Retinal pigment epithelial cell (primary cell): ENCODE results near the gene CNST.

ENCODE experiments used
- DNase-seq: peaks from one replicate; pipeline ENCODE4 v3.0.0-alpha.2; 2010; ENCODE audit warnings: low read depth
- H3K4me3 ChIP-seq: 2 replicates; pipeline ENCODE4 v1.5.1; 2011; ENCODE audit warnings: mild to moderate bottlenecking, low read length, control low read depth, moderate library complexity
- TF ChIP-seq, protein P1 (sequence below): conservative IDR thresholded peaks from 2 replicates; pipeline ENCODE4 v1.5.1; 2011; ENCODE audit warnings: low read depth, low read length, control low read depth, inconsistent platforms

Gene CNST, protein sequence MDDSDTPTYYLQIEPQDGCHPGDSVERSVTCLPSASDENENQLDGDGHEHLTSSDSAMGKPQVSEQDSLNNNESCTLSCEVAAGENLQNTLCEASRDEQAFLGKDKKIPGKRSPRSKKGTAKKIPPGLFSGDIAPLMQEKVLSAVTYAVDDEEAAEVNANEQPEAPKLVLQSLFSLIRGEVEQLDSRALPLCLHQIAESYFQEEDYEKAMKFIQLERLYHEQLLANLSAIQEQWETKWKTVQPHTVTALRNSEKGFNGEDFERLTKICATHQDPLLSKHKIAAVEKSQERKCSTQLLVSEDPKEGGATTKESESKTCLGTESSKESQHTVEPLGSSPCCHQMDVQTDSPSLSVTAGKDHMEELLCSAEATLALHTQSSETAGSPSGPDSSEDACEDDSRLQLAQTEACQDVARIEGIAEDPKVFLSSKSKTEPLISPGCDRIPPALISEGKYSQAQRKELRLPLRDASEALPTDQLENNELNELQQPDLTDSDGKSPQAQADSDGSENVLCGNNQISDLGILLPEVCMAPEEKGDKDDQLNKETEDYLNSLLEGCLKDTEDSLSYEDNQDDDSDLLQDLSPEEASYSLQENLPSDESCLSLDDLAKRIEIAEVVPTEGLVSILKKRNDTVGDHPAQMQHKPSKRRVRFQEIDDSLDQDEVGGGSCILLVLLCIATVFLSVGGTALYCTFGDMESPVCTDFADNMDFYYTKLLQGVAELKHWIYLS

DNA sequence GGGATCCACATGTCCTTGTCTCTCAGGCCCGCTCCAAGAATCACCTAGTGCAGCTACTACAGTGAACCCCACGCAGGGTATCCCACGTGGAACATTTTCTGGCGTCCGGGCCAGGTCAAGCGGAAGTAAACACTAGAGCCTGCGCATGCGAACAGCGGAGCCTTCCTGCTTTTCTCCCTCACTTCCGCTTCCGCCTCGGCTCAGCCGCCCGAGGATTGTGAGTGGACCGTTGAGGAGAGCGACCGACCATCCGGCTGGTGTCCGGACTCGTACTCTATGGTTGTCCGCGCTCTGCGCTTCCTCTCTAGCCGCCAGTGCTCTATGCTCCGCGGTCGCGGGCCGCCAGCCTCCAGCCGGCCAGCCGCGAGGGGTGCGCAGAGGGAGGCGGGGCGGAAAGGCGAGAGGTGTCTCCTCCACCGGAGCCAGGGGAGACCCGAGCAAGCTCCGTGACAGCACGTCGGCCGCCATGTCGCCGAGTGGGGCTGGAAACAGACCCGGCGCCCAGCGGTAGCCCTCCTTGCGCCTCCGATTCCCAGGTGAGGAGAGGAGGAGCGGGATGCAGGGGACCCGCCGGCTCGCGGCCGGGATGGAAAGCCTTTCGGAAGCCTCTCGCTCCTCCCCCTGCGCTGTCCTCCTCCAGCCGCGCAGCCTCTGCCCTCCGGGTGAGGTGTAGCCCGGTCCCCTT is at the start of gene CNST, which contains the start of gene TFB2M:
Gene CNST, plus strand, starts transcription at position 329 of the 685 bp plus-strand sequence. CDS start 25,107 bp downstream, outside the sequence.
Gene TFB2M, minus strand, starts transcription at position 134 of the 685 bp plus-strand sequence. Its CDS starts 123 bp downstream, at position 11.
- H3K4me3 ChIP-seq: peak within 1 kb of the TSS; percentile 95
- TF ChIP-seq, protein P1, sequence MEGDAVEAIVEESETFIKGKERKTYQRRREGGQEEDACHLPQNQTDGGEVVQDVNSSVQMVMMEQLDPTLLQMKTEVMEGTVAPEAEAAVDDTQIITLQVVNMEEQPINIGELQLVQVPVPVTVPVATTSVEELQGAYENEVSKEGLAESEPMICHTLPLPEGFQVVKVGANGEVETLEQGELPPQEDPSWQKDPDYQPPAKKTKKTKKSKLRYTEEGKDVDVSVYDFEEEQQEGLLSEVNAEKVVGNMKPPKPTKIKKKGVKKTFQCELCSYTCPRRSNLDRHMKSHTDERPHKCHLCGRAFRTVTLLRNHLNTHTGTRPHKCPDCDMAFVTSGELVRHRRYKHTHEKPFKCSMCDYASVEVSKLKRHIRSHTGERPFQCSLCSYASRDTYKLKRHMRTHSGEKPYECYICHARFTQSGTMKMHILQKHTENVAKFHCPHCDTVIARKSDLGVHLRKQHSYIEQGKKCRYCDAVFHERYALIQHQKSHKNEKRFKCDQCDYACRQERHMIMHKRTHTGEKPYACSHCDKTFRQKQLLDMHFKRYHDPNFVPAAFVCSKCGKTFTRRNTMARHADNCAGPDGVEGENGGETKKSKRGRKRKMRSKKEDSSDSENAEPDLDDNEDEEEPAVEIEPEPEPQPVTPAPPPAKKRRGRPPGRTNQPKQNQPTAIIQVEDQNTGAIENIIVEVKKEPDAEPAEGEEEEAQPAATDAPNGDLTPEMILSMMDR: no peak
- DNase-seq: peak; percentile 96

DNA sequence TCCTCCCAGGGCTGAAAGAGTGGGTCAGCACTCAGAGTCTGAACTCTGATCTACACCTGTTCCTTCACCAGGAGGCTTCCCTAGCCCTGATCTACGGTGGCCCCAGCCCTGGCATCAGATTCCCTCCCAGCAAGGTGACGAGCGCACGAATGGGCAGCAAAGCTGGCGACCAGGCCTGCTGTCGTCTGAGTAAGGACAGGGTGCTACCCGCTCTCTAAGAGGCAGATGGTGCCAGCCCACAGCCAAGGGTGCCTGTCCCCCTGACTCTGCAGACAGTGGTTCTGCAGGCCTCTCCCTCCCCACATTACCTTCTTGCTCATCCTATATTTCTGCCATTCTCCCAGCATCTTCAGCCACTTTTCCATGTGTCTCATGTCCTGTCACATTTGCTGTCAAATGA is 48.9 kb upstream of the CNST start:
- TF ChIP-seq, protein P1: no peak
- H3K4me3 ChIP-seq: no peak overlapping the region

DNA sequence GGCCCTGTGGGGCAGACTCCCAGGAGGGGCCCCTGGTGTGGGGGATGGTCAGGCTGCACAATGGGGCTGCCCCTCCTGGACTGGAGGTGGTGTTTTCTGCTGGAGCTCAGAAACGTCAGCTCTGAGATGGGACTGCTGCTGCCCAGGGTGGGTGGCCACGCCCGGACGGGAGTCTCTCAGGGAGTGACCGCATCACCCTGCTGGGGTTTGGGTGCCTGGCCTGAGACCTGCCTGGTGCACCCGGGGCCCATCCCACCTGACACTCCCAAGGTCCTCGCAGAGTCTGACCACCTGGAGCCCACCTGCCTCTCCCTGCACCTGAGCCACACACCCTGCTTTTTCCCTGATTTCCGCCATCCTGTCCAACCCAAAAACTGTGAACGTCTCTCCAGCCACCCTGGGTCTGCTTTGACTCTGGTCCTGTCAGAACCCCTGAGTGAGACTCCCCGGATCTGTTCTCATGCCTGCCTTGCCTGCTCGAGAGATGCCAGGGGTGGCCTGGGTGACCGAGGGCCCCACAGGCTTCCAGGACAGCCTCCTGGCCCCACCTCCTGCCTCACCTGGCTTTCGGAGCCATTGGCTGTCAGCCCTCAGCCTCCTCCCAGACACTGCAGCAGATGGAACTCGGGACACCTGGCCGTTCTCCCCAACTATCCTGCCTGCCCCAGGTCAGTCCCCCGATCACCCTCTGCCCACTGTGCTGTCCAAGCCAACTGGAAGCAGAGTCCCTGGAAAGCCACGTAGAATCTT is 47.6 kb upstream of the CNST start:
- no peak overlapping the region for H3K4me3 ChIP-seq
- TF ChIP-seq, protein P1: no peak
- DNase-seq: no peak

More for the DNA sequence above, 48.9 kb upstream of the CNST start:
- no peak for DNase-seq

DNA sequence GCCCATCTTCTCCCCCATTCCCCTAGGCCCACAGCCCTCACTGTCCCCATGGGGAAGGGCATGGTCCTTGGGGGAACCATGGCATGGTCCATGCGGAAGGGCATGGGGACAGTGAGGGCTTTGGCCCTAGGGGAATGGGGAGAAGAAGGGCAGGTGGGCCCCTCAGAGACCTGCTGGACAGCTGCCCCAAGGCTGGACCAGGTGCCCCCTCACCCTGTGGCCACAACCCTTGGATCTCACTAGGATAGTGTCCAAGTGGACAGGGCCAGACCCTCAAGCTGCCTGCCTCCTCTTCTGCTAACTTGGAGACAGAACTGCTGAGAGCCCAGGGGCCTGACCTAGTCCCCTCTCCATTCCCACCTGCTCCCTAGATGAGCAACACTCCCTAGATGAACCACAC is 46.7 kb upstream of the CNST start:
- no peak for DNase-seq
- TF ChIP-seq, protein P1: no peak
- no peak overlapping the region for H3K4me3 ChIP-seq

DNA sequence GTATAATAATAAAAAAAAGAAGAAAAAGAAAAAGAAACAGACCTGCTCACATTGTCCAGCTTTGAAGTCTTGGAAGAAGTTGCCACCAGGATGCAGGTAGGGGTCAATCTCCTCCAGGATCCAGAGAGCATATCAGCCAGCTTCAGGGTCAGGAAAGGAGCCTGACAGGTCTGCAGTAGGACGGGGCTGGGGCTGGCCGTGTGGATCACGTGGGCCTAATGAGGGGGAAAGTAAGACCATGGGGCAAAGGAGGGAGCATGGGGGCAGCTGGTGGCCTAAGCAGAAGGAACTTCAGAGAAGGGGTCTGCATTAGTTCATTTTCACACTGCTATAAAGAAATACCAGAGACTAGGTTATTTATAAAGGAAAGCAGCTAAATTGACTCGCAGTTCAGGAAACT is 39.9 kb upstream of the CNST start:
- no peak for DNase-seq
- TF ChIP-seq, protein P1: no peak
- no peak overlapping the region for H3K4me3 ChIP-seq

DNA sequence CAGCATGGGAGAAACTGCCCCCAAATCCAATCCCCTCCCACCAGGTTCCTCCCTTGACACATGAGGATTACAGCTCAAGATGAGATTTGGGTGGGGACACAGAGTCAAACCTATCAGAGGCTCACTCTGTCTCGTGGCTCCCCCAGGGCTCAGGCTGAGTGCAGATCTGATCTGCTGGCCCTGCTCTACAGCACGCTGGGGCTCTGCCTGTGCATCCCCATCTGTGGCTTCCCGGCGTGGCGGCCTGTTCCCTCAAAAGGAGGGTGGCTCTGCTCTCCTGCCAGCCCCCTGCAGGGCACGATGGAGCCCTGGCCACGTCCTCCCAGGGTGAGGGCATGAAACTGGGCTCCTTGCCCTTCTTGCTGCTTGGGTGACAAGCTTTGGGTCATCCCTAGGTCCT is 39.3 kb upstream of the CNST start:
- DNase-seq: no peak
- TF ChIP-seq, protein P1: no peak
- no peak overlapping the region for H3K4me3 ChIP-seq
